H9 (cell line): ENCODE data around the gene TCOF1. TPM values are rescaled to one million over a fixed set of nuclear protein-coding genes. Genes with fewer than 3 reads are reported as not detected.

ENCODE experiments used
- DNase-seq: peaks from one replicate; pipeline ENCODE4 v3.0.0-alpha.2; 2017
- H2AFZ ChIP-seq: one replicate; pipeline ENCODE4 v1.6.1; 2013; ENCODE audit warnings: mild to moderate bottlenecking, low read length, control low read depth, moderate library complexity
- H2AK5ac ChIP-seq: 2 replicates; pipeline ENCODE4 v1.6.1; 2013; ENCODE audit warnings: low read length, control low read depth, mixed read lengths; ENCODE audit not compliant: insufficient read length
- H2BK120ac ChIP-seq: one replicate; pipeline ENCODE4 v1.6.1; 2013; ENCODE audit warnings: low read depth, mild to moderate bottlenecking, low read length, control low read depth, inconsistent platforms; ENCODE audit not compliant: poor library complexity, severe bottlenecking
- H2BK12ac ChIP-seq: 2 replicates; pipeline ENCODE4 v1.6.1; 2013; ENCODE audit warnings: low read length, control low read depth, mixed read lengths, low read depth; ENCODE audit not compliant: insufficient read length
- H2BK15ac ChIP-seq: 2 replicates; pipeline ENCODE4 v1.6.1; 2013; ENCODE audit warnings: low read depth, low read length, control low read depth
- H2BK20ac ChIP-seq: one replicate; pipeline ENCODE4 v1.6.1; 2013; ENCODE audit warnings: low read depth, mild to moderate bottlenecking, low read length, control low read depth, inconsistent platforms; ENCODE audit not compliant: poor library complexity, severe bottlenecking
- H2BK5ac ChIP-seq: 2 replicates; pipeline ENCODE4 v1.6.1; 2013; ENCODE audit warnings: low read length, control low read depth, mixed read lengths; ENCODE audit not compliant: insufficient read length
- H3K14ac ChIP-seq: 2 replicates; pipeline ENCODE4 v1.6.1; 2013; ENCODE audit warnings: low read length, control low read depth; ENCODE audit not compliant: insufficient read depth
- H3K18ac ChIP-seq: 2 replicates; pipeline ENCODE4 v1.6.1; 2013; ENCODE audit warnings: low read depth, mild to moderate bottlenecking, mixed read lengths, low read length, control low read depth; ENCODE audit not compliant: insufficient read length
- H3K23ac ChIP-seq: 2 replicates; pipeline ENCODE4 v1.6.1; 2013; ENCODE audit warnings: low read length, control low read depth, mixed read lengths, low read depth; ENCODE audit not compliant: insufficient read length
- H3K23me2 ChIP-seq: 2 replicates; pipeline ENCODE4 v1.6.1; 2013; ENCODE audit warnings: low read depth, mild to moderate bottlenecking, mixed read lengths, low read length, control low read depth; ENCODE audit not compliant: insufficient read length, poor library complexity, severe bottlenecking
- H3K27ac ChIP-seq: 2 replicates; pipeline ENCODE4 v1.5.1; 2013; ENCODE audit warnings: low read length, control low read depth, mixed read lengths, low read depth; ENCODE audit not compliant: insufficient read length
- H3K27me3 ChIP-seq: 2 replicates; pipeline ENCODE4 v1.6.1; 2013; ENCODE audit warnings: low read length, control low read depth, inconsistent platforms; ENCODE audit not compliant: insufficient read depth
- H3K4ac ChIP-seq: 2 replicates; pipeline ENCODE4 v1.6.1; 2013; ENCODE audit warnings: low read depth, mild to moderate bottlenecking, control low read depth, inconsistent platforms, low read length, moderate library complexity
- H3K4me1 ChIP-seq: 2 replicates; pipeline ENCODE4 v1.6.1; 2013; ENCODE audit warnings: low read length, control low read depth, inconsistent platforms; ENCODE audit not compliant: insufficient read depth
- H3K4me2 ChIP-seq: 2 replicates; pipeline ENCODE4 v1.6.1; 2013; ENCODE audit warnings: low read length, control low read depth, mixed read lengths; ENCODE audit not compliant: insufficient read length, insufficient read depth
- H3K56ac ChIP-seq: 2 replicates; pipeline ENCODE4 v1.6.1; 2013; ENCODE audit warnings: low read depth, mild to moderate bottlenecking, mixed read lengths, low read length, control low read depth; ENCODE audit not compliant: insufficient read length
- H3K79me1 ChIP-seq: 2 replicates; pipeline ENCODE4 v1.6.1; 2013; ENCODE audit warnings: low read depth, mild to moderate bottlenecking, moderate library complexity, low read length, control low read depth, inconsistent platforms; ENCODE audit not compliant: insufficient read depth, poor library complexity, severe bottlenecking
- H3K79me2 ChIP-seq: 2 replicates; pipeline ENCODE4 v1.6.1; 2013; ENCODE audit warnings: low read length, control low read depth, inconsistent platforms; ENCODE audit not compliant: insufficient read depth
- H3K9ac ChIP-seq: 2 replicates; pipeline ENCODE4 v1.6.1; 2013; ENCODE audit warnings: low read length, control low read depth, mixed read lengths; ENCODE audit not compliant: insufficient read length; ENCODE audit errors: extremely low read depth
- H3K9me3 ChIP-seq: one replicate; pipeline ENCODE4 v1.6.1; 2013; ENCODE audit warnings: low read depth, low read length, inconsistent platforms; ENCODE audit not compliant: control insufficient read depth
- H3T11ph ChIP-seq: one replicate; pipeline ENCODE4 v1.6.1; 2013; ENCODE audit warnings: mild to moderate bottlenecking, low read length, control low read depth, inconsistent platforms
- H4K20me1 ChIP-seq: one replicate; pipeline ENCODE4 v1.6.1; 2013; ENCODE audit not compliant: control insufficient read depth, insufficient read length, insufficient read depth
- H4K5ac ChIP-seq: 2 replicates; pipeline ENCODE4 v1.6.1; 2013; ENCODE audit warnings: low read depth, mild to moderate bottlenecking, mixed read lengths, low read length, control low read depth; ENCODE audit not compliant: insufficient read length
- H4K8ac ChIP-seq: replicated peaks from 2 replicates; pipeline ENCODE4 v1.6.1; 2013; ENCODE audit warnings: low read length, control low read depth, mixed read lengths, low read depth; ENCODE audit not compliant: insufficient read length
- H4K91ac ChIP-seq: 2 replicates; pipeline ENCODE4 v1.6.1; 2013; ENCODE audit warnings: low read depth, mild to moderate bottlenecking, moderate library complexity, mixed read lengths, low read length, control low read depth; ENCODE audit not compliant: insufficient read length
- H3K27ac Mint-ChIP-seq, 3 experiments: 2 replicates in 2 of 3; 3 replicates in 1 of 3; pipeline ENCODE4 v1.8.0; 2020 to 2021; ENCODE audit warnings: mixed read lengths in 3 of 3, mild to moderate bottlenecking in 1 of 3, moderate library complexity in 1 of 3
- H3K27me3 Mint-ChIP-seq: 2 replicates; pipeline ENCODE4 v1.8.0; 2021; ENCODE audit warnings: low read depth, mild to moderate bottlenecking, moderate library complexity, mixed read lengths
- H3K36me3 Mint-ChIP-seq, 3 experiments: 2 replicates in 2 of 3; 3 replicates in 1 of 3; pipeline ENCODE4 v1.8.0; 2020 to 2021; ENCODE audit warnings: low read depth in 3 of 3, mixed read lengths in 3 of 3; ENCODE audit not compliant: insufficient read depth in 1 of 3
- H3K4me1 Mint-ChIP-seq, 2 experiments: 2 replicates each; pipeline ENCODE4 v1.8.0; 2020; ENCODE audit warnings: mixed read lengths in 2 of 2
- H3K4me3 Mint-ChIP-seq, 2 experiments: 2 replicates in 1 of 2; 3 replicates in 1 of 2; pipeline ENCODE4 v1.8.0; 2020 to 2021; ENCODE audit warnings: mild to moderate bottlenecking in 2 of 2, mixed read lengths in 2 of 2, moderate library complexity in 1 of 2
- H3K9me3 Mint-ChIP-seq, 2 experiments: 2 replicates in 1 of 2; 3 replicates in 1 of 2; pipeline ENCODE4 v1.8.0; 2020; ENCODE audit warnings: mild to moderate bottlenecking in 2 of 2, mixed read lengths in 2 of 2, moderate library complexity in 1 of 2
- CTCF ChIP-seq: fragments of 200-600 bp; sonication (generic); conservative IDR thresholded peaks from 3 replicates; pipeline ENCODE4 v1.8.0; 2021; ENCODE audit warnings: antibody characterized with exemption, mild to moderate bottlenecking
- WGBS: extraction: QIAGEN DNeasy Blood & Tissue Kit; methylation state at CpG from one replicate; pipeline ENCODE4 v1.1.7; 2013; ENCODE audit warnings: missing lambda C conversion rate, low lambda C conversion rate, mixed read lengths; ENCODE audit not compliant: insufficient read length; ENCODE audit errors: extremely low coverage; 5-methylcytosine and 5-hydroxymethylcytosine counted together
- total RNA-seq: library from RNA; stranded (reverse); gene quantifications from 2 replicates; pipeline ENCODE4 v1.2.1, GENCODE V29; 2021

The TCOF1 gene
- total RNA-seq, 1 experiment from 2014 or later, result 128 TPM

GRCh38 chr5:150333400-150333799 lies 24.1 kb upstream of the TCOF1 start:
- no peaks in the 10 kb centered on the region; the same call in 1 of the 2 replicates for H3K27me3 Mint-ChIP-seq
- H2AK5ac ChIP-seq, result no peak overlapping the region
- H3K4me2 ChIP-seq, result no peak overlapping the region
- no peak overlapping the region for H3K27ac ChIP-seq
- no peak for TF ChIP-seq CTCF
- no peak overlapping the region for H2BK20ac ChIP-seq
- H3K4me1 Mint-ChIP-seq, result peaks cover 0 to 2% of the 10 kb centered on the region in 2 experiments; a peak in 1 of 4 replicates
- no peak overlapping the region for H3K56ac ChIP-seq
- H3K79me2 ChIP-seq, result no peaks in the 10 kb centered on the region
- no peak overlapping the region for H4K8ac ChIP-seq
- H3K27ac Mint-ChIP-seq, result no peak overlapping the region
- no peak overlapping the region for H3K4ac ChIP-seq
- no peak overlapping the region for H3K14ac ChIP-seq
- no peaks in the 10 kb centered on the region; the same call in 1 of the 2 replicates for H3K27me3 ChIP-seq
- no peaks in the 10 kb centered on the region for H3K9me3 ChIP-seq
- no peak overlapping the region for H3K9ac ChIP-seq
- H2BK5ac ChIP-seq, result no peak overlapping the region
- no peak overlapping the region for H3K23ac ChIP-seq
- no peak overlapping the region for H4K91ac ChIP-seq
- H2AFZ ChIP-seq, result no peak overlapping the region
- no peaks in the 10 kb centered on the region for H3K9me3 Mint-ChIP-seq
- no peaks in the 10 kb centered on the region for H4K20me1 ChIP-seq
- no peak overlapping the region for H4K5ac ChIP-seq
- no peaks in the 10 kb centered on the region for H3K23me2 ChIP-seq
- no peak overlapping the region for H2BK15ac ChIP-seq
- H3K4me1 ChIP-seq, result no peaks in the 10 kb centered on the region
- H3K79me1 ChIP-seq, result no peaks in the 10 kb centered on the region
- WGBS, result no CpG with 5 or more reads among the region's 5 CpGs
- H3K18ac ChIP-seq, result no peak overlapping the region
- DNase-seq, result no peak
- no peak overlapping the region for H2BK120ac ChIP-seq
- H3K36me3 Mint-ChIP-seq, result no peaks in the 10 kb centered on the region
- no peak overlapping the region for H2BK12ac ChIP-seq
- H3T11ph ChIP-seq, result no peak overlapping the region
- no peak overlapping the region for H3K4me3 Mint-ChIP-seq
